HG03064 (cell line): ENCODE data around the gene SCT.
A peak's percentile ranks its signal among the peaks of the same experiment; 100 is the strongest.

ENCODE experiments used
- ATAC-seq: cut with Tn5 transposase; IDR thresholded peaks from one replicate; pipeline ENCODE4 v1.9.1; 2021; ENCODE audit warnings: low read depth; ENCODE audit not compliant: unreplicated experiment

Gene SCT

DNA sequence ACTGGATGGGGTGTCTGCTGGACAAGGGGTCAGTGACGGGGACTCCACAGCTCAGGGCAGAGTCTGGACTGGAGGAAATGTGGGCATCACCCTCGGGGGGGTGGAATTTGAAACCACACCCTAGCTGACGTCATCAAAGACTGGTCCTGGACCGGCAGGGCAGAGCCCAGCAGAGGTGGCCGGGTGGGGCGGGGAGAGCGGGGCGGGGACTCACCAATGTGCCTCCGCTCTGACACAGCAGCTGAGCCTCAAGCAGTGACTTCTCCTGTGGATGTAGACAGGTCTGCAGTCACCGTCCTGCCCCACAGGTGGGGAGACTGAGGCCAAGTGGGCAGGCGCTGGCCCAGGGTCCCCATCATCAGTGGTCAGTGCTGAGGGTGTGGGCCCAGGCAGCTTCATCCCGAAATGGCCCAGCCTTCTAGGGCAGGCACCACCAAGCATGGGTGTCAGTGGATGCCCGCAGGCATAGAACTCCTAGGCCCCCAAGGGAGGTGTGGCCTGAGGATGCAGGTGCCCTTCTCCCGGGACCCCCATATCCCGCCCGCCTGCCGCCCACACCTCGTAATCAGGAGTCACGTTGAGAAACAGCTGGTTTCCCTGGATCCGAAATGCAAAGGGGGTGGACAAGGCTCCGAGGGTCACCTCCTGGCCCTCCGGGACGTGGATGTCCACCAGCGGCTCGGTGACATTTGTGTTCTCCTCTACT lies 2.8 kb downstream of the SCT start:
- ATAC-seq, result no peak

- ATAC-seq, result no peak
Measured at GRCh38 chr11:623349-623869, 3.6 kb downstream of the SCT start.

DNA sequence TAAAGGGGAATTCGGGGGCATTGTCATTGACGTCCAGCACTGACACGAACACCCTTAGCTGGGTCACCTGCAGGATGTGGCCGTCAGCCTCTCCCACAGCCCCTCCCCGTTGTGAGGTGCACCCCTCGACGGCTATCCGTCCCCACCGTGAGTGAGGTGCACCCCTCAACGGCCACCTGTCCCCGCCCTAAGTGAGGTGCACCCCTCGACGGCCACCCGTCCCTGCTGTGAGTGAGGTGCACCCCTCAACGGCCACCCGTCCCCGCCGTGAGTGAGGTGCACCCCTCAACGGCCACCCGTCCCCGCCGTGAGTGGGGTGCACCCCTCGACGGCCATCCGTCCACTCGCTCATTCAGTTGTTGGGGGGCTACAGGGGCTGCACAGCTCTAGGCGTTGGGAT lies 5.1 kb downstream of the SCT start:
- no peak for ATAC-seq

DNA sequence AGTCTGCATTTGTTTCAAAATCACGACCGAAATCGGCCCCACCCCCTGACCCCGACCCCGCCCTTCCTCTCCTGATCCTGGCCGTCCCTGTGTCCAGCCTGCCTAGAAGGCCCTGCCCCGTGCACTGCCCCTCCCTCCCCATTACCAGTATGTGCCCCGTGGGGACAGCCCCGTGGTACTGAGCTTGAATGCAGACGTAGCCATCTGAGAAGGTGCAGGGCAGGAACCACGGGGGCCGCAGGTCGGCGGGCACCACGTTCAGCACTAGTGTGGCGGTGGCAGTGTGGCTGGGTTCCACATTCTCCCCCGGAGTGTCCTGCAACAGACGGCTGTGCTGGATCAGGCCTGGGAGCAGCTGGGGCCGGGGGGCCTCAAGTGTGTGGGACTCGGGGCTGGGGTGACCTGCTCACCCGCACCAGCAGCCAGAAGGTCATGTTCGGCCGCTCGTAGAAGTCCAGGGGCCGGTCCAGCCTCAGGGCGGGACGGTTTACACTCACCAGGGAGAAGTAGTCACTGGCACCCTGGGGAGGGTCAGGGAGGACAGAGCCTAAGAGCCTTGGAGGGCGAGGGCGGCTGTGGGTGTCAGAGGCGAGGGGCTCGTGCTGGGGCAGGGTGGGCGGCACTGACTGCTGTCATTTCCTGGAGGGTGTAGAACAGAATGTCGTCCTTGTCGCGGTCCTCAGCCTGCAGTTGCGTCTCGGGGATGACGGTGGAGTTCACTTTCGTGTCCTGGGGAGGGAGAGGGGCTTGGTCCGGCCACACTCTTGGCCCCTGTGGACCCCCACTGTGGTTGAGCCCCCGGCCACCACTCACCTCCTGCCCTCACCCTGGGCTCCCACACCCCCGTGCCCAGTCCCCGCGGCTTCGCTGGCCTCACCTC lies 5.8 kb downstream of the SCT start:
- no peak for ATAC-seq

DNA sequence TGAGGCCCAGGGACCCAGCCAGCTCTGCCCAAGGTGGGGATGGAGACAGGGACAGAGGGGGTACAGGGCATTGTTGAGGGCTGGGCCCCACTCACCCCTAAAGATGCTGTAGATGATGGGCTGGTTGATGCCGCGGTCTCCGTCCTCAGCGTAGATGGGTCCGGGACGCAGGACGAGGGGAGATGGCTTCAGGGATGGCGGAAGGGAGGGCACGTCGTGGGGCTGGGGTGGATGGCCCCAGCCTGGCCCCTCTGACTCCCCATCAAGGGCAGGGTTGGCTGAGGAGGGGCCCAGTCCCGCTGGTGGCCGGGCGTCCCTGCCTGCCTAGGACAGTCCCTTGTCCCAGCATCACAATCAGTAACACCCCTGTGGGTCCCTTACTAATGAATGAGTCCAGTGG lies 6.8 kb downstream of the SCT start:
- ATAC-seq, result no peak

DNA sequence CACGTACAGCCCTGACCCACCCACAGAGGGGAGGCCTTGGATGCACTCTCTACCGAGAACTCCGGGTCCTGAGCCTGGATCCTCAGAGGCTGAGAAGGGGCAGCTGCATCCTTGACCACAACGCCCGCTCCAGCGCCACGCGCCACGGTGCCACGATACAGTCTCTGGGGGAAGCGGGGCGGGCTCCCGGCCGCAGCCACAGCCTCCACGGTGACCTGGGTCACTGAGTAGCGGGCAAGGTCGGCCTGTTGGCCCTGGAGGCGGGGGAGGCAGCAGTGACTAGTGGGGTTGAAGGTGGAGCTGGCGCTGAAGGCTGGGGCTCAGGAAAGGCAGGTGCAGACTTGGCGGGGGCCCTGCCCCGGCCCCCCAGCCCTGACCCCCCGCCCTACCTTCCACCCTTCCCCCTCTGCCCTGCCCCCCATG lies 7.3 kb downstream of the SCT start:
- no peak for ATAC-seq

GRCh38 chr11:618856-619627 lies 7.9 kb downstream of the SCT start:
- ATAC-seq, result no peak

- no peak for ATAC-seq
Measured at GRCh38 chr11:617912-618682, 8.9 kb downstream of the SCT start.

GRCh38 chr11:617199-617911 lies 9.6 kb downstream of the SCT start:
- no peak for ATAC-seq

DNA sequence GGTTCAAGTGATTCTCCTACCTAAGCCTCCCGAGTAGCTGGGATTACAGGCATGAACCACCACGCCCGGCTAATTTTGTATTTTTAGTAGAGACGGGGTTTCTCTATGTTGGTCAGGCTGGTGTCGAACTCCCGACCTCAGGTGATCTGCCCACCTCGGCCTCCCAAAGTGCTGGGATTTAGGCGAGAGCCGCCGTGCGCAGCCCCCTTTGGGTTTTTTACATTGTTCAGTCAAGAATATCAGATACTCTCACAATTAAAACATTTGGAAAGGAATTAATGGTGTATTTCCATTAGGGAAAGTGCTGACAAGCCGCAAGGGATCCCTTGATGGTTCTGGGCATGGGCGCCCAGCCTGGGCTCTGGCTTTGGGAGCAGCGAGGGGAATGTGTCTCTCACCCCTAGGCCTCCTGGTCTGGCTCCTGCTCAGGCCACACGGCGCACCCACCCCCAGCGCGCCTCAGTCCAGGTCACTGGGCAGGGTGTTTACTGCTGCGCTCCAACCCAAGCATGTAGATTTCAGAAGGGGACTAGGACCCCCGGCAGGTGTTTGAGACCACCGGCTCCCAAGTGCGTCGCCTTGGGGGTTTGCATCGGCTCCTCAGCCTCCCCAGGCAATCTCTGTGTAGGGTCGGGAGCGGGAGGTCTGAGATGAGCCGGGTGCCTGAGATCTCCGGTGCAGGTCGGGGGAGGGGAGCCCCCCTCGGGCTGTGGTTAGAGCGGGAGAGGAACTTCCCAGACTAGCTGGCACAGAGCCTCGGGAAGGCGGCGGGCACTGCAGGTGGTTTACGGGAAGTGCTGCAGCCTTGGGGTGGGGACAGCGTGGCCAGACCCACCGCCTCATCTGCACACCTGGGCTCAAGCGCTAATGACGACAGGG lies 10.4 kb downstream of the SCT start:
- ATAC-seq, result no peak

DNA sequence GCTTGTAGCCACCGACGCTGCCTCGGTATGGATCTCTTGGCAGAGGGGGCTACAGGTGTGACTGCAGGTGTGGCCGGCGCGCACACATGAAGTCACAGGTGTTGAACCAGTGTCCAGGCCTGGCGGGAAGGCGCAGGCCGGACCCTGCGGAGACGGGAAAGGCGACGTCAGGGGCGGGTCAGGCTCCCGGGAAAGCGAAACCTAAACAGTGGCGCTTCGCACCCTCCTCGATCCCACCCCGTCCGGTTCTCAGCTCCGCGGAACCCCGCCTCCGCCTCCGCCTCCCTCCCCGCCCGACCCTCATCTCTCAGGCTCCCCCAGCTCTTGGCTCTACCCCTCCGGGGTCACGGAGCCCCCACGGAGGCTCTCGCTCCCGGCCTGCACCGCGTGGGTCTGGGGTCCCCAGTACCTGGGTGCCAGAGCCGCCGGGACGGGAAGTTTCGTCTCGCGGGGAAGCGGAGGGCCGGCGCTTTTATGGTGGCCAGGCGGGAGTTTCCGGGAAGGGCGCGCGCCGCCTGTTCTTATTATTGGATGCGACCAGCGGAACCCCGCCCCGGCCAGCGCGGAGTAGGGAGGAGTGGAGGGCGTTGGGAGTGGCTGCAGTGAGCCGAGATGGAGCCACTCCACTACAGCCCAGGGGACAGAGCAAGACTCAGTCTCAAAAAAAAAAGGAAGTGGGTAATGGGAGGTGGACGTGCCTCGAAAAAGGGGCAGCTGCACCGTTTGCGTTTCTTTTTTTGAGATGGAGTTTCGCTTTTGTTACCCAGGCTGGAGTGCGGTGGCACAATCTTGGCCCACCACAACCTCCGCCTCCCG lies 11.3 kb downstream of the SCT start, which contains the start of gene IRF7:
TSS of gene IRF7 (minus strand) at position 447 of the 816 bp plus-strand sequence. CDS start 586 bp downstream, outside the sequence.
- peak; percentile 70 for ATAC-seq

- ATAC-seq, result no peak
Measured at GRCh38 chr11:614623-615503, 12.1 kb downstream of the SCT start.

DNA sequence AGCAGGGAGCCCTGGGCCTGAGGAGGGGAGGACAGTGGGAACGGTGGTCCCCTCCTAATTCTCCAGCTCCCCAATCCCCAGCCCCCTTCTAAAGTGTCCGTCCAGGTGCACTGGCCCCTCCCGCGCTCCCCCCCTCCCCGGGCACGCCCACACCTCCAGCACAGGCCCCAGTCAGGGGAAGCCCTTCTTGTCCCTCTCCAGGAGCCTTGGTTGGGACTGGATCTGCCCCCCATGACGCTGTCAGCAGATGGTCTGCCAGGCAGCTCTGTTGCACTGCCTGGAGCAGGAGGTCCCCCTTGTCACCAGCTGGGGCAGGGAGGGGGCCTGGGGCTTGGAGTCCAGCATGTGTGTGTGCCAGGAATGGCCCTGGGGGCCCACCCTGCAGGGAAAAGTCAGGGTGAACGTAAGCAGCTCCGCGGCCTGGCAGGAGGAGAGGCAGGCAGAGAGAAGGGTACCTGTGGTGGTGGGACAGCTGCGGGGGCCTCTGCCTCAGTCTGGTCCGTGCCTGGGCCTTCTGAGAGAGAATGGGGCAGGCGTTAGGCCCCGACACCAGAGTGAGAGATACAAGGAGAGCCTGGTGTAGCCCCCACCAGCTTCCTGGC lies 12.9 kb downstream of the SCT start:
- no peak for ATAC-seq

DNA sequence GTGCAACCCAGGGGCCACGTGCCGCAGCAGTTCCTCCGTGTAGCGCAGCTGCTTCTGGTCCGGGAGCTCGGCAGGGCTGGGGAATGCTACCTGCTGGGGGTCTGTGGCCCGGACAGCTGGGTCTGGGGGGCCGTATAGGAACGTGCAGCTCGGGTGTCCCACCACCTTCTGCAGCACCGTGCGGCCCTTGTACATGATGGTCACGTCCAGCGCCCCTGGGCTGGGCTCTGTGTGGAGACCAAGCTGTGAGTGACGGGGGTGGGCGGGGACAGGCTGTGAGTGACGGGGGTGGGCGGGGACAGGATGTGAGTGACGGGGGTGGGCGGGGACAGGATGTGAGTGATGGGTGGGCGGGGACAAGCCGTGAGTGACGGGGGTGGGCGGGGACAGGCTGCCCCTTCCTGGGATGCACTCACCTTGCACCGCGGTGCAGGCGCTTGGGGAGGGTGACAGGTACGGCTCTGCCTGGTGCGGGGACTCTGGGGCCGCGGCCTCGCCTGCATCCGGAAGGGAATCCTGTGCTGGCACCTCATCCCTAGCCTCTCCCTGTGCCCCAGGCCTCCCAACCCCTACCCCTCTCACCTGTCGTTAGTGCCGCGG lies 13.5 kb downstream of the SCT start:
- ATAC-seq, result no peak

DNA sequence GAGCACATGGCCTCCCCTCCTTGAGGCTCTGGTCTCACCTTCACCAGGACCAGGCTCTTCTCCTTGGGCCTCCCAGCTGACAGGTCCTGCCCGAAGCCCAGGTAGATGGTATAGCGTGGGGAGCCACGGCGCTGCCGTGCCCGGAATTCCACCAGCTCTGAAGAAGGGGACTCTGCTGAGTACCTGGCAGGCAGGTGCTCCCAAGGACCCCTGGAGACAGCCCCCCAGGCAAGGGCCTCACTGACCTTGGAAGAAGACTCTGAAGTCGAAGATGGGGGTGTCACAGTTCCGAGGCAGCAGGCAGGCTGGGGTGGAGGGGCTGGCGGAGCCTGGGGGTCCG lies 14.1 kb downstream of the SCT start:
- no peak for ATAC-seq
